K562 (cell line): ENCODE data around the gene SHISA7. TPM values are rescaled to one million over a fixed set of nuclear protein-coding genes. Genes with fewer than 3 reads are reported as not detected.
A peak's percentile ranks its signal among the peaks of the same experiment; 100 is the strongest.

Experiments
- ATAC-seq: fragments of 200-7000 bp; cut with Tn5 transposase; 3 replicates; pipeline ENCODE4 v1.9.1; 2020; ENCODE audit warnings: moderate library complexity
- BruUV-seq: library from RNA; stranded (reverse); fragments of 400-500 nt; replicated peaks from 2 replicates; lab custom pipeline; 2021; lab: Mats Ljungman, UMichigan
- CTCF ChIA-PET: fragments of 300-600 bp; formaldehyde crosslinking; extraction: SDS; loops from one replicate; lab custom pipeline; 2021; ENCODE audit warnings: low intra/inter-chr PET ratio; lab: Yijun Ruan, JAX
- POLR2A ChIA-PET: fragments of 300-600, 350-650 bp; sonication (Branson Sonifier 250); formaldehyde crosslinking; extraction: SDS; loops from one replicate; lab custom pipeline; 2021; ENCODE audit warnings: antibody characterized with exemption, inconsistent platforms; lab: Yijun Ruan, JAX
- DNase-seq, 4 experiments: peaks; one replicate each; pipeline versions ENCODE4 v3.0.0 to v3.0.0-alpha.2; 2011 to 2018; ENCODE audit warnings: low spot score in 3 of 4, mixed read lengths in 3 of 4; ENCODE audit errors: extremely low read depth in 1 of 4
- FAIRE-seq: peaks from 2 replicates; lab custom pipeline; 2011; peaks lifted over from hg19 to GRCh38; lab: Jason Lieb, UNC
- H2AFZ ChIP-seq: 2 replicates; pipeline ENCODE4 v1.6.0; 2011; ENCODE audit warnings: low read depth, low read length, control low read depth, inconsistent platforms
- H3K27ac ChIP-seq: fragments of 200-600 bp; 3 replicates; pipeline ENCODE4 v1.8.0; 2011; ENCODE audit warnings: low read depth, mild to moderate bottlenecking, control low read depth, inconsistent platforms, low read length, moderate library complexity, mixed read lengths; ENCODE audit errors: extremely low read depth
- H3K27me3 ChIP-seq, 2 experiments: fragments of 300-600 bp in 1 of 2; 2 replicates in 1 of 2; 3 replicates in 1 of 2; pipeline versions ENCODE4 v1.6.0 to v1.8.0; 2011; ENCODE audit warnings: inconsistent platforms in 2 of 2, low read length in 2 of 2, mild to moderate bottlenecking in 1 of 2, mixed read lengths in 1 of 2, moderate library complexity in 1 of 2; ENCODE audit not compliant: control insufficient read depth in 2 of 2, insufficient read depth in 2 of 2
- H3K36me3 ChIP-seq: fragments of 300-600 bp; 3 replicates; pipeline ENCODE4 v1.8.0; 2011; ENCODE audit warnings: mild to moderate bottlenecking, low read length, inconsistent platforms; ENCODE audit not compliant: control insufficient read depth, insufficient read depth
- H3K4me1 ChIP-seq, 2 experiments: fragments of 200-600 bp in 1 of 2; replicated peaks in 1 of 2; 2 replicates in 1 of 2; 3 replicates in 1 of 2; pipeline versions ENCODE4 v1.5.1 to v1.8.0; 2011; ENCODE audit warnings: inconsistent platforms in 2 of 2, low read length in 2 of 2, mild to moderate bottlenecking in 1 of 2, mixed read lengths in 1 of 2, moderate library complexity in 1 of 2; ENCODE audit not compliant: control insufficient read depth in 2 of 2, insufficient read depth in 2 of 2
- H3K4me2 ChIP-seq: 2 replicates; pipeline ENCODE4 v1.6.1; 2011; ENCODE audit warnings: low read length, control low read depth, inconsistent platforms, mixed read lengths; ENCODE audit not compliant: insufficient read depth
- H3K4me3 ChIP-seq: fragments of 200-600 bp; sonication (generic), shearing (Covaris generic); 2 replicates; pipeline ENCODE4 v1.5.1; 2016; ENCODE audit warnings: control low read depth, inconsistent platforms
- H3K79me2 ChIP-seq: fragments of 200-600 bp; 3 replicates; pipeline ENCODE4 v1.8.0; 2011; ENCODE audit warnings: low read length, inconsistent platforms; ENCODE audit not compliant: control insufficient read depth, insufficient read depth
- H3K9ac ChIP-seq, 2 experiments: 2 replicates each; pipeline versions ENCODE4 v1.6.0 to v1.6.1; 2011; ENCODE audit warnings: low read depth in 2 of 2, low read length in 2 of 2, control low read depth in 1 of 2, inconsistent platforms in 1 of 2, mild to moderate bottlenecking in 1 of 2, mixed read lengths in 1 of 2; ENCODE audit not compliant: insufficient read depth in 1 of 2
- H3K9me1 ChIP-seq: one replicate; pipeline ENCODE4 v1.6.0; 2011; ENCODE audit warnings: inconsistent platforms, mild to moderate bottlenecking, low read length, moderate library complexity; ENCODE audit not compliant: control insufficient read depth, insufficient read depth
- H3K9me3 ChIP-seq: replicated peaks from 2 replicates; pipeline ENCODE4 v1.5.1; 2011; ENCODE audit warnings: low read depth, low read length, inconsistent platforms; ENCODE audit not compliant: control insufficient read depth, insufficient read depth
- H4K20me1 ChIP-seq: replicated peaks from 2 replicates; pipeline ENCODE4 v1.6.1; 2011; ENCODE audit warnings: low read length, inconsistent platforms, mixed read lengths; ENCODE audit not compliant: control insufficient read depth, insufficient read depth
- ADNP ChIP-seq: fragments of 200-800 bp; sonication (Bioruptor generic); IDR thresholded peaks from 2 replicates; pipeline ENCODE4 v1.6.1; 2016; ENCODE audit warnings: missing genetic modification characterization, missing compliant biosample characterization
- CEBPB ChIP-seq: fragments of 450-650 bp; IDR thresholded peaks from 2 replicates; pipeline ENCODE4 v1.6.1; 2016; ENCODE audit warnings: missing genetic modification characterization, missing compliant biosample characterization
- FOXK1 ChIP-seq: sonication (generic); formaldehyde crosslinking; IDR thresholded peaks from 2 replicates; pipeline ENCODE4 v1.8.0; 2022; ENCODE audit warnings: missing genetic modification reagents, mild to moderate bottlenecking, borderline replicate concordance
- FOXP1 ChIP-seq: sonication (generic); formaldehyde crosslinking; IDR thresholded peaks from 2 replicates; pipeline ENCODE4 v1.8.0; 2022; ENCODE audit warnings: mild to moderate bottlenecking, missing genetic modification reagents
- KDM5B ChIP-seq: fragments of 200-600 bp; sonication (generic); IDR thresholded peaks from 2 replicates; pipeline ENCODE4 v1.6.1; 2012; ENCODE audit warnings: low read depth, mild to moderate bottlenecking, moderate library complexity, low read length, control low read depth, inconsistent platforms; ENCODE audit not compliant: insufficient replicate concordance
- NCOA6 ChIP-seq: fragments of 450-650 bp; IDR thresholded peaks from 2 replicates; pipeline ENCODE4 v1.6.1; 2017; ENCODE audit warnings: mild to moderate bottlenecking
- SMC3 ChIP-seq: conservative IDR thresholded peaks from 2 replicates; pipeline ENCODE4 v1.6.1; 2011; ENCODE audit warnings: low read depth, low read length, improper control_type of control experiment; ENCODE audit not compliant: insufficient read depth
- ZC3H4 ChIP-seq: sonication (generic); formaldehyde crosslinking; IDR thresholded peaks from 2 replicates; pipeline ENCODE4 v1.9.0; 2021; ENCODE audit warnings: missing genetic modification reagents, borderline replicate concordance
- ZNF140 ChIP-seq: fragments of 250-450 bp; sonication (Bioruptor Pico); IDR thresholded peaks from 2 replicates; pipeline ENCODE4 v1.8.0; 2021; ENCODE audit warnings: moderate library complexity, mild to moderate bottlenecking, inconsistent platforms
- ZNF143 ChIP-seq: sonication (generic); formaldehyde crosslinking; IDR thresholded peaks from 2 replicates; pipeline ENCODE4 v1.9.0; 2022; ENCODE audit warnings: mild to moderate bottlenecking, missing genetic modification reagents
- ZNF232 ChIP-seq: sonication (generic); formaldehyde crosslinking; IDR thresholded peaks from 2 replicates; pipeline ENCODE4 v1.8.0; 2022; ENCODE audit warnings: mild to moderate bottlenecking, missing genetic modification reagents
- ZNF639 ChIP-seq, 2 experiments: fragments of 200-800 bp in 1 of 2; sonication (Bioruptor generic) in 1 of 2; sonication (generic) in 1 of 2; formaldehyde crosslinking in 1 of 2; IDR thresholded peaks in 1 of 2; conservative IDR thresholded peaks in 1 of 2; 2 replicates each; pipeline versions ENCODE4 v1.5.0 to v1.6.1; 2016 to 2020; ENCODE audit warnings: missing compliant biosample characterization in 1 of 2, missing genetic modification characterization in 1 of 2, missing genetic modification reagents in 1 of 2
- WGBS: fragments of 100-300 bp; shearing (Covaris generic); methylation state at CpG from one replicate; pipeline ENCODE4 v1.1.6; 2016; ENCODE audit warnings: low coverage, mixed read lengths; ENCODE audit not compliant: insufficient coverage; ENCODE audit errors: missing lambda C conversion rate; 5-methylcytosine and 5-hydroxymethylcytosine counted together
- in situ Hi-C: fragments of 300-500 bp; cut with MboI; formaldehyde crosslinking; loops from 4 replicates; pipeline ENCODE4 v1.15.0; 2018; ENCODE audit warnings: inconsistent platforms, mixed read lengths
- intact Hi-C: fragments of 100-400 bp; cut with micrococcal nuclease; formaldehyde crosslinking; loops from 2 replicates; pipeline ENCODE4 v1.14.2; 2022
- polyA plus RNA-seq, 8 experiments: library from polyadenylated mRNA; depleted of rRNA in 4 of 8; stranded (reverse) in 5 of 8; unstranded in 3 of 8; fragments of >200 nt; fragmentation: Nextera tagmentation in 2 of 8; fragmentation: Illumina TruSeq in 1 of 8; extraction: Ambion mirVana in 2 of 8; extraction: Trizol in 1 of 8; gene quantifications; 2 replicates each; pipeline versions ENCODE4 v1.2.1 to v1.2.3, GENCODE V29; 2011 to 2014; ENCODE audit warnings: inconsistent platforms in 1 of 8, missing spikeins in 1 of 8
- total RNA-seq, 7 experiments: library from RNA; depleted of rRNA in 6 of 7; stranded (reverse); fragments of >200 nt in 6 of 7; fragmentation: Illumina TruSeq in 2 of 7; extraction: Trizol in 2 of 7; gene quantifications; 2 replicates each; pipeline versions ENCODE4 v1.2.1 to v1.2.3, GENCODE V29; 2011 to 2021; ENCODE audit warnings: low replicate concordance in 1 of 7
- TF ChIP-seq, protein P1 (sequence below): sonication (generic); formaldehyde crosslinking; IDR thresholded peaks from 2 replicates; pipeline ENCODE4 v1.8.0; 2022; ENCODE audit warnings: mild to moderate bottlenecking, missing genetic modification reagents

The SHISA7 gene
- total and polyA plus RNA-seq, 9 of the 15 experiments (the other 6 are each of a cell fraction or from before 2014, with no cell fraction given), result 0.01 to 0.40 (median 0.07) TPM

DNA sequence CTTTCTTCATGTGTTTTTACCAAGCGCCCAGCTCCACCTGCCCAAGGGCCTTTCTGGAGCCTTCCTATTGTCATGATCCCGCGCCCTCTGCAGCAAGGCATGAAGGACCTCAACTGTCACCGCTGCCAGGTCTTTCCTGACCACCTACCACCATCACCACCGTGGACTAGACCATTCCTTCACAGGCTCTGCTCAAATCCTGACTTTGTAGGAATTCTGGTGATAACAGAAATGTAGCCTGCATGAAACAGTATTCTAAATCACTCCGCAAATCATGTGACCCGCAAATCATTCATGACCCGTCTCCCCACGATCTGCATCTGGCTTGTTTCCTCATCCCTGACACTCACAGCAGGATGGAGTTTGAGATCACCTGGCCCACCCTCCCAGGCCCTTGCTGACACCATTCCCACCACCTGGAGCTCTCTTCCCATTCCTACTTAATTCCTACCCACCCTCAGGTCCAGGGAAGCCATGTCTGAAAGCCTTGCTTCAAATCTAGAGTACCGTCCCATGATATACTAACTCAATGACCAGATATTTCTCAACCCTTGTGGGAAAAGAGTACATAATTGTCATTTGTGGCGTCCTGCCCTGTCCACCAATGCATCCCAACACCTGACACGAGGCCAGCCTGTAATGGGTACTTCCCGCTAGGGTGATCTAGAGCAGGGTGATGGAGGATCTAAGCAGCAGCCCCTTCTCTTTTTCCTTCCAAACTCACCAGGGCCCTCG, 36.8 kb downstream of the SHISA7 start:
- H3K9me1 ChIP-seq, result peaks cover 6% of the 10 kb centered on the region
- peaks cover 19 to 50% of the 10 kb centered on the region in 2 experiments for H3K4me1 ChIP-seq
- CTCF ChIA-PET, result no interaction called here
- DNase-seq (no peak), FAIRE-seq (no peak), ATAC-seq (no peak)
- TSS peak; percentile 56 for BruUV-seq
- H3K36me3 ChIP-seq, result peaks cover 53% of the 10 kb centered on the region
- H3K4me2 ChIP-seq, result peak overlapping the region; percentile 96
- peaks cover 49% of the 10 kb centered on the region for H3K79me2 ChIP-seq
- POLR2A ChIA-PET, result interaction anchor here (0.6 to 6.6 kb wide), 29 partner anchors 8 to 288 kb away, joined by 3 to 195 read pairs (median 3); partner anchors contain the start of genes NAT14, PPP1R12C, PPP6R1 and PTPRH
- H3K27me3 ChIP-seq, result no peaks in the 10 kb centered on the region
- peaks cover 18% of the 10 kb centered on the region for H3K9me3 ChIP-seq
- peaks cover 33% of the 10 kb centered on the region for H4K20me1 ChIP-seq
- 34% methylated on average over 12 of the region's 14 CpGs for WGBS
- peak overlapping the region; percentile 95 to 99 for H3K9ac ChIP-seq
- peak overlapping the region; percentile 100 for H3K27ac ChIP-seq
- H3K4me3 ChIP-seq, result peak overlapping the region; percentile 98
- no peak overlapping the region for H2AFZ ChIP-seq
- in situ Hi-C loops (no loop called here), intact Hi-C loops (no loop called here)
- peak; percentile 45; the same call in 1 of the 2 replicates for TF ChIP-seq ZC3H4 (CRISPR knock-in tag)
- 0 out of 2 replicates have a peak, but pooled peaks have one; percentile 23 for TF ChIP-seq CEBPB (tag)
- peak; percentile 30 for TF ChIP-seq KDM5B
- no peak for TF ChIP-seq ZNF140
- TF ChIP-seq FOXK1 (CRISPR knock-in tag), result peak; percentile 13; the same call in 1 of the 2 replicates
- no peak for TF ChIP-seq ZNF639 (CRISPR knock-in tag; conservative IDR thresholded peaks at IDR 0.05 in 1 of 2, IDR thresholded peaks at IDR 0.05 in 1 of 2)
- peak; percentile 21; the same call in 1 of the 2 replicates for TF ChIP-seq ZNF143 (CRISPR knock-in tag)
- TF ChIP-seq ADNP, result no peak
- TF ChIP-seq, protein P1, sequence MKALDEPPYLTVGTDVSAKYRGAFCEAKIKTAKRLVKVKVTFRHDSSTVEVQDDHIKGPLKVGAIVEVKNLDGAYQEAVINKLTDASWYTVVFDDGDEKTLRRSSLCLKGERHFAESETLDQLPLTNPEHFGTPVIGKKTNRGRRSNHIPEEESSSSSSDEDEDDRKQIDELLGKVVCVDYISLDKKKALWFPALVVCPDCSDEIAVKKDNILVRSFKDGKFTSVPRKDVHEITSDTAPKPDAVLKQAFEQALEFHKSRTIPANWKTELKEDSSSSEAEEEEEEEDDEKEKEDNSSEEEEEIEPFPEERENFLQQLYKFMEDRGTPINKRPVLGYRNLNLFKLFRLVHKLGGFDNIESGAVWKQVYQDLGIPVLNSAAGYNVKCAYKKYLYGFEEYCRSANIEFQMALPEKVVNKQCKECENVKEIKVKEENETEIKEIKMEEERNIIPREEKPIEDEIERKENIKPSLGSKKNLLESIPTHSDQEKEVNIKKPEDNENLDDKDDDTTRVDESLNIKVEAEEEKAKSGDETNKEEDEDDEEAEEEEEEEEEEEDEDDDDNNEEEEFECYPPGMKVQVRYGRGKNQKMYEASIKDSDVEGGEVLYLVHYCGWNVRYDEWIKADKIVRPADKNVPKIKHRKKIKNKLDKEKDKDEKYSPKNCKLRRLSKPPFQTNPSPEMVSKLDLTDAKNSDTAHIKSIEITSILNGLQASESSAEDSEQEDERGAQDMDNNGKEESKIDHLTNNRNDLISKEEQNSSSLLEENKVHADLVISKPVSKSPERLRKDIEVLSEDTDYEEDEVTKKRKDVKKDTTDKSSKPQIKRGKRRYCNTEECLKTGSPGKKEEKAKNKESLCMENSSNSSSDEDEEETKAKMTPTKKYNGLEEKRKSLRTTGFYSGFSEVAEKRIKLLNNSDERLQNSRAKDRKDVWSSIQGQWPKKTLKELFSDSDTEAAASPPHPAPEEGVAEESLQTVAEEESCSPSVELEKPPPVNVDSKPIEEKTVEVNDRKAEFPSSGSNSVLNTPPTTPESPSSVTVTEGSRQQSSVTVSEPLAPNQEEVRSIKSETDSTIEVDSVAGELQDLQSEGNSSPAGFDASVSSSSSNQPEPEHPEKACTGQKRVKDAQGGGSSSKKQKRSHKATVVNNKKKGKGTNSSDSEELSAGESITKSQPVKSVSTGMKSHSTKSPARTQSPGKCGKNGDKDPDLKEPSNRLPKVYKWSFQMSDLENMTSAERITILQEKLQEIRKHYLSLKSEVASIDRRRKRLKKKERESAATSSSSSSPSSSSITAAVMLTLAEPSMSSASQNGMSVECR (CRISPR knock-in tag), result peak; percentile 69
- no peak for TF ChIP-seq ZNF232 (CRISPR knock-in tag)
- 0 out of 2 replicates have a peak, but pooled peaks have one; percentile 34 for TF ChIP-seq FOXP1 (CRISPR knock-in tag)
- TF ChIP-seq NCOA6, result no peak
- TF ChIP-seq SMC3, result no peak
